Measurements from ENCODE around the gene INHBC. TPM values are rescaled to one million over a fixed set of nuclear protein-coding genes. Genes with fewer than 3 reads are reported as not detected.
"Not testable (repeated sequence)": the region's sequence is repeated elsewhere in the genome, so short reads cannot be mapped to it uniquely, and the experiment has no call there.

The INHBC gene
- total RNA-seq, 1 experiment from 2014 or later = not detected

- DNase-seq (ENCODE audit: low spot score) = no peak
Measured at GRCh38 chr12:57429473-57430111, 5.0 kb upstream of the INHBC start.

- peak; percentile 60 for DNase-seq (ENCODE audit: low spot score)
Measured at GRCh38 chr12:57430112-57430930, 4.3 kb upstream of the INHBC start.

- peak; percentile 96 for DNase-seq (ENCODE audit: low spot score)
Measured at GRCh38 chr12:57430931-57431566, 3.5 kb upstream of the INHBC start, which contains the start of gene R3HDM2. R3HDM2 (minus strand) TSS chr12:57431043; CDS start chr12:57310428, 120,615 bp downstream.

GRCh38 chr12:57431654-57432188, 2.9 kb upstream of the INHBC start:
- no peak for DNase-seq (ENCODE audit: low spot score)

- no peak for DNase-seq (ENCODE audit: low spot score)
Measured at GRCh38 chr12:57433370-57433769, 1.2 kb upstream of the INHBC start.

- DNase-seq (ENCODE audit: low spot score) = no peak
Measured at GRCh38 chr12:57435293-57435692, 709 bp downstream of the INHBC start.

GRCh38 chr12:57438400-57438799, 3.8 kb downstream of the INHBC start:
- no peak for DNase-seq (ENCODE audit: low spot score)

- no peak for DNase-seq (ENCODE audit: low spot score)
Measured at GRCh38 chr12:57439762-57440266, 5.2 kb downstream of the INHBC start.

GRCh38 chr12:57441393-57441792, 6.8 kb downstream of the INHBC start:
- DNase-seq (ENCODE audit: low spot score) = not testable (repeated sequence)

- DNase-seq (ENCODE audit: low spot score) = no peak
Measured at GRCh38 chr12:57441846-57442427, 7.4 kb downstream of the INHBC start.

GRCh38 chr12:57444337-57444736, 9.8 kb downstream of the INHBC start:
- DNase-seq (ENCODE audit: low spot score) = not testable (repeated sequence)

- no peak for DNase-seq (ENCODE audit: low spot score)
Measured at GRCh38 chr12:57444744-57445143, 10.2 kb downstream of the INHBC start.

- no peak for DNase-seq (ENCODE audit: low spot score)
Measured at GRCh38 chr12:57446292-57446960, 11.8 kb downstream of the INHBC start.

GRCh38 chr12:57448669-57449068, 14.1 kb downstream of the INHBC start:
- no peak for DNase-seq (ENCODE audit: low spot score)

- no peak for DNase-seq (ENCODE audit: low spot score)
Measured at GRCh38 chr12:57449375-57449774, 14.8 kb downstream of the INHBC start.

GRCh38 chr12:57450057-57450456, 15.5 kb downstream of the INHBC start:
- no peak for DNase-seq (ENCODE audit: low spot score)

GRCh38 chr12:57451233-57451778, 16.7 kb downstream of the INHBC start:
- no peak for DNase-seq (ENCODE audit: low spot score)

- no peak for DNase-seq (ENCODE audit: low spot score)
Measured at GRCh38 chr12:57452181-57452936, 17.8 kb downstream of the INHBC start.

GRCh38 chr12:57452937-57453509, 18.4 kb downstream of the INHBC start:
- DNase-seq (ENCODE audit: low spot score) = peak; percentile 83

GRCh38 chr12:57454213-57454565, 19.6 kb downstream of the INHBC start:
- DNase-seq (ENCODE audit: low spot score) = no peak

All from HT-29 (cell line).